SH-SY5Y (cell line): ENCODE data around the gene SELENOW.

ENCODE experiments used
- GATA2 ChIP-seq: IDR thresholded peaks from 2 replicates; pipeline ENCODE4 v1.6.1; 2011; ENCODE audit warnings: mild to moderate bottlenecking, low read depth, low read length
- GATA3 ChIP-seq: IDR thresholded peaks from 2 replicates; pipeline ENCODE4 v1.6.1; 2011; ENCODE audit warnings: low read depth, mild to moderate bottlenecking, low read length, moderate library complexity

GRCh38 chr19:47813304-47813994 lies 34.9 kb downstream of the SELENOW start:
- TF ChIP-seq GATA2 = no peak
- no peak for TF ChIP-seq GATA3
